OCI-LY1 (cell line): ENCODE data around the gene MEAK7.

Experiments used
- H2AFZ ChIP-seq: fragments of 200-600 bp; sonication (generic), shearing (Covaris generic); 2 replicates; pipeline ENCODE4 v1.6.0; 2014; ENCODE audit warnings: antibody characterized with exemption, mild to moderate bottlenecking, low read length
- H3F3A ChIP-seq: fragments of 200-600 bp; sonication (generic), shearing (Covaris generic); 2 replicates; pipeline ENCODE4 v1.6.0; 2014; ENCODE audit warnings: mild to moderate bottlenecking, antibody characterized with exemption, low read length, moderate library complexity; ENCODE audit not compliant: insufficient read depth
- H3K27ac ChIP-seq: fragments of 200-600 bp; sonication (generic); 2 replicates; pipeline ENCODE4 v1.5.1; 2014; ENCODE audit warnings: low read length, mixed run types, mild to moderate bottlenecking, low read depth; ENCODE audit not compliant: poor library complexity, severe bottlenecking
- H3K27me3 ChIP-seq: fragments of 200-600 bp; sonication (generic); 2 replicates; pipeline ENCODE4 v1.6.0; 2014; ENCODE audit warnings: antibody characterized with exemption, mild to moderate bottlenecking, low read length, moderate library complexity; ENCODE audit not compliant: insufficient read depth
- H3K36me3 ChIP-seq: fragments of 200-600 bp; sonication (generic); 2 replicates; pipeline ENCODE4 v1.6.1; 2014; ENCODE audit warnings: mild to moderate bottlenecking, antibody characterized with exemption, low read length, moderate library complexity, mixed read lengths; ENCODE audit not compliant: insufficient read depth
- H3K4me1 ChIP-seq: fragments of 200-600 bp; sonication (generic); 2 replicates; pipeline ENCODE4 v1.5.1; 2014; ENCODE audit warnings: mild to moderate bottlenecking, low read length, moderate library complexity; ENCODE audit not compliant: insufficient read depth, severe bottlenecking
- H3K4me2 ChIP-seq: fragments of 200-600 bp; sonication (generic), shearing (Covaris generic); 2 replicates; pipeline ENCODE4 v1.6.1; 2014; ENCODE audit warnings: low read length
- H3K4me3 ChIP-seq: fragments of 200-600 bp; sonication (generic); 2 replicates; pipeline ENCODE4 v1.5.1; 2014; ENCODE audit warnings: low read length, low read depth, mild to moderate bottlenecking, mixed read lengths; ENCODE audit not compliant: poor library complexity, severe bottlenecking
- H3K79me2 ChIP-seq: fragments of 200-600 bp; shearing (Covaris generic); 2 replicates; pipeline ENCODE4 v1.6.1; 2016; ENCODE audit warnings: mixed run types, low read length, mixed read lengths; ENCODE audit not compliant: insufficient read depth
- H3K9ac ChIP-seq: fragments of 200-600 bp; sonication (generic), shearing (Covaris generic); 2 replicates; pipeline ENCODE4 v1.6.1; 2014; ENCODE audit warnings: mild to moderate bottlenecking, low read length, mixed read lengths
- H3K9me2 ChIP-seq: fragments of 200-600 bp; sonication (generic), shearing (Covaris generic); 2 replicates; pipeline ENCODE4 v1.6.1; 2014; ENCODE audit warnings: low read depth, mild to moderate bottlenecking, low read length, mixed read lengths
- H3K9me3 ChIP-seq: fragments of 200-600 bp; shearing (Covaris generic); 2 replicates; pipeline ENCODE4 v1.6.1; 2014; ENCODE audit warnings: low read length, mixed read lengths
- H4K20me1 ChIP-seq: fragments of 200-600 bp; sonication (generic), shearing (Covaris generic); 2 replicates; pipeline ENCODE4 v1.6.0; 2016; ENCODE audit warnings: mild to moderate bottlenecking, low read length; ENCODE audit not compliant: insufficient read depth
- CTCF ChIP-seq: fragments of 200-600 bp; sonication (generic), shearing (Covaris generic); IDR thresholded peaks from 2 replicates; pipeline ENCODE4 v1.5.1; 2017; ENCODE audit warnings: mild to moderate bottlenecking, antibody characterized with exemption, low read length, moderate library complexity, mixed read lengths
- EZH2 ChIP-seq: fragments of 200-600 bp; sonication (generic), shearing (Covaris generic); IDR thresholded peaks from 2 replicates; pipeline ENCODE4 v1.8.0; 2017; ENCODE audit warnings: borderline replicate concordance, mixed run types, mild to moderate bottlenecking, antibody characterized with exemption, low read length, moderate library complexity, mixed read lengths

MEAK7 gene

DNA sequence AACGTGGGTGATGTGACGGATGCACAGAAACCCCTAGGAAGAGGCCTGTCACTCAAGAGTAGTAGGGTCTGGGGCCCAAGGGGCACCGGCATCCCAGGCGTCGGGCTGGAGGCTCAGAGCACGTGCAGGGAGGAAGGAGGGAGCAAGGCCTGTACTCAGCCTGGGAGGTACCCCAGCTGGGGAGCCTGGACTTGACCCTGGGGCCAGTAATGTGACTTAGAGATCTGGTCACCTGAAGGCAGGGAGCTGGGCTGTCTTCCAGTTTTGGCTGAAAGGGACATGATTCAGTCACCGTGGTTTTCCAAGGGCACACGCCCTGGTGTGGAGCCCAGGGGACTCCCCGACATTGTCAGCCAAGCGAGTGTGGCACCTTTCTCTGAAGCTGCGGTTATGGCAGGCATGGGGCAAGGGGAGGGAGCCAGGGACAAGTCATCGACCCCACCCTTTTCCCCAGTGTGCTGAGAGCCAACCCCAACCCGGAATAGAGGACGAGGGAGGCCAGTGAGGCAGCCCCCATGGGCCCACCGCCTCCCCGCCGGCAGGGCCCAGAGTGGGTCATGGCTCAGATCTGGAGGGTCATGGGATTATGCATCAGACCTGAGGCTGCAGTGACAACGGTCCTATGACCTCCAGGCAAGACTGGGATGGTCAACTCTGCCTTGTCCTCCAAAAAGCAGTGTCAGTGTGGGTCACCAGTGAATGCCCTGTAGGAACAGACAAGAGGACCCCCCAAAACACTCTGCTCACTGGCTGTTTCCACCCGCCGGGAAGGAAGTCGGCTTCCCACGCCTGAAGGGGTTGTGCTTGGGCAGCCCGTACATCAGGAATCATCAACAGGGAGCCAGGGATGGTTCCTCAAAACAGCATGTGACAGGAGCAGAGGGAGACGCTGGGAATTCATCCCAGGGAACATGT is 41.9 kb downstream of the MEAK7 start:
- Histone ChIP-seq H3K9me3 (no peaks in the 10 kb centered on the region), H2AFZ (no peak overlapping the region), H4K20me1 (no peaks in the 10 kb centered on the region), H3K27me3 (no peaks in the 10 kb centered on the region), H3K4me1 (no peaks in the 10 kb centered on the region), H3K36me3 (no peaks in the 10 kb centered on the region; the same call in 1 of the 2 replicates), H3K9ac (no peak overlapping the region), H3F3A (no peaks in the 10 kb centered on the region), H3K4me3 (no peak overlapping the region), H3K27ac (no peak overlapping the region), H3K9me2 (no peaks in the 10 kb centered on the region), H3K4me2 (no peak overlapping the region), H3K79me2 (no peaks in the 10 kb centered on the region)
- TF ChIP-seq CTCF (no peak), EZH2 (no peak)

- no peaks in the 10 kb centered on the region for H3F3A ChIP-seq
- H3K79me2 ChIP-seq: no peaks in the 10 kb centered on the region
- no peaks in the 10 kb centered on the region for H3K9me2 ChIP-seq
- no peak overlapping the region for H3K9ac ChIP-seq
- no peak overlapping the region for H3K4me3 ChIP-seq
- no peaks in the 10 kb centered on the region for H3K4me1 ChIP-seq
- no peaks in the 10 kb centered on the region for H3K27me3 ChIP-seq
- H4K20me1 ChIP-seq: no peaks in the 10 kb centered on the region
- H3K9me3 ChIP-seq: no peaks in the 10 kb centered on the region
- H2AFZ ChIP-seq: no peak overlapping the region
- no peaks in the 10 kb centered on the region; the same call in 1 of the 2 replicates for H3K36me3 ChIP-seq
- no peak overlapping the region for H3K4me2 ChIP-seq
- H3K27ac ChIP-seq: no peak overlapping the region
- TF ChIP-seq EZH2 (no peak), CTCF (no peak)
These were observed 42.8 kb downstream of the MEAK7 start for GRCh38 chr16:84461413-84462295.

GRCh38 chr16:84461029-84461412 is 43.4 kb downstream of the MEAK7 start:
- Histone ChIP-seq H3K9ac (no peak overlapping the region), H3K79me2 (no peaks in the 10 kb centered on the region), H3K27ac (no peak overlapping the region), H3K4me1 (no peaks in the 10 kb centered on the region), H3K9me3 (no peaks in the 10 kb centered on the region), H3F3A (no peaks in the 10 kb centered on the region), H3K27me3 (no peaks in the 10 kb centered on the region), H3K36me3 (no peaks in the 10 kb centered on the region), H3K4me2 (no peak overlapping the region), H3K9me2 (no peaks in the 10 kb centered on the region), H3K4me3 (no peak overlapping the region), H4K20me1 (no peaks in the 10 kb centered on the region), H2AFZ (no peak overlapping the region)
- TF ChIP-seq CTCF (no peak), EZH2 (no peak)
